PC-3 (cell line): ENCODE measurements around the gene PPP2R5E.

ENCODE experiments used
- EZH2 ChIP-seq: fragments of 300-600 bp; sonication (generic); IDR thresholded peaks from one replicate; pipeline ENCODE4 v1.6.1; 2017; ENCODE audit warnings: antibody characterized with exemption, mild to moderate bottlenecking, low read length; ENCODE audit not compliant: unreplicated experiment
- TF ChIP-seq, protein P1 (sequence below): fragments of 300-600 bp; sonication (generic); conservative IDR thresholded peaks from 2 replicates; pipeline ENCODE4 v1.5.1; 2017; ENCODE audit warnings: antibody characterized with exemption, low read depth, mild to moderate bottlenecking, low read length

GRCh38 chr14:63398952-63399351 is 144.2 kb downstream of the PPP2R5E start:
- TF ChIP-seq, protein P1, sequence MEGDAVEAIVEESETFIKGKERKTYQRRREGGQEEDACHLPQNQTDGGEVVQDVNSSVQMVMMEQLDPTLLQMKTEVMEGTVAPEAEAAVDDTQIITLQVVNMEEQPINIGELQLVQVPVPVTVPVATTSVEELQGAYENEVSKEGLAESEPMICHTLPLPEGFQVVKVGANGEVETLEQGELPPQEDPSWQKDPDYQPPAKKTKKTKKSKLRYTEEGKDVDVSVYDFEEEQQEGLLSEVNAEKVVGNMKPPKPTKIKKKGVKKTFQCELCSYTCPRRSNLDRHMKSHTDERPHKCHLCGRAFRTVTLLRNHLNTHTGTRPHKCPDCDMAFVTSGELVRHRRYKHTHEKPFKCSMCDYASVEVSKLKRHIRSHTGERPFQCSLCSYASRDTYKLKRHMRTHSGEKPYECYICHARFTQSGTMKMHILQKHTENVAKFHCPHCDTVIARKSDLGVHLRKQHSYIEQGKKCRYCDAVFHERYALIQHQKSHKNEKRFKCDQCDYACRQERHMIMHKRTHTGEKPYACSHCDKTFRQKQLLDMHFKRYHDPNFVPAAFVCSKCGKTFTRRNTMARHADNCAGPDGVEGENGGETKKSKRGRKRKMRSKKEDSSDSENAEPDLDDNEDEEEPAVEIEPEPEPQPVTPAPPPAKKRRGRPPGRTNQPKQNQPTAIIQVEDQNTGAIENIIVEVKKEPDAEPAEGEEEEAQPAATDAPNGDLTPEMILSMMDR, result no peak
- TF ChIP-seq EZH2, result no peak
